ENCODE measurements around the gene DCC. TPM values are rescaled to one million over a fixed set of nuclear protein-coding genes. Genes with fewer than 3 reads are reported as not detected.

The DCC gene
- total RNA-seq, 1 experiment from 2014 or later: 0.72 TPM

- DNase-seq (ENCODE audit: low spot score): no peak
- H3K9me3 Mint-ChIP-seq: peaks cover 10% of the 10 kb centered on the region; the same call in 1 of the 2 replicates
- H3K27me3 Mint-ChIP-seq (ENCODE audit: low read depth): no peaks in the 10 kb centered on the region
- H3K4me1 Mint-ChIP-seq: peaks cover 4% of the 10 kb centered on the region
- ChIA-PET CTCF (no interaction called here), POLR2A (no interaction called here)
- no peak for ATAC-seq
- no peaks in the 10 kb centered on the region for H3K36me3 Mint-ChIP-seq
- H3K27ac Mint-ChIP-seq: 0 out of 2 replicates have a peak overlapping the region, but pooled peaks have one; percentile 38
- no peak for TF ChIP-seq NR2C2 (CRISPR knock-in tag; IDR thresholded peaks at IDR 0.05)
- TF ChIP-seq, protein P1, sequence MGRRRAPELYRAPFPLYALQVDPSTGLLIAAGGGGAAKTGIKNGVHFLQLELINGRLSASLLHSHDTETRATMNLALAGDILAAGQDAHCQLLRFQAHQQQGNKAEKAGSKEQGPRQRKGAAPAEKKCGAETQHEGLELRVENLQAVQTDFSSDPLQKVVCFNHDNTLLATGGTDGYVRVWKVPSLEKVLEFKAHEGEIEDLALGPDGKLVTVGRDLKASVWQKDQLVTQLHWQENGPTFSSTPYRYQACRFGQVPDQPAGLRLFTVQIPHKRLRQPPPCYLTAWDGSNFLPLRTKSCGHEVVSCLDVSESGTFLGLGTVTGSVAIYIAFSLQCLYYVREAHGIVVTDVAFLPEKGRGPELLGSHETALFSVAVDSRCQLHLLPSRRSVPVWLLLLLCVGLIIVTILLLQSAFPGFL (CRISPR knock-in tag; IDR thresholded peaks at IDR 0.05; ENCODE audit: borderline replicate concordance): no peak
- TF ChIP-seq CTCF (IDR thresholded peaks at IDR 0.05): no peak
- no peak overlapping the region for H3K4me3 Mint-ChIP-seq
These were observed 1149.3 kb downstream of the DCC start for GRCh38 chr18:53489266-53489665.

GRCh38 chr18:53490019-53490418, 1150.0 kb downstream of the DCC start:
- CTCF ChIA-PET: no interaction called here
- DNase-seq (ENCODE audit: low spot score) (no peak), ATAC-seq (no peak)
- no peak overlapping the region for H3K4me3 Mint-ChIP-seq
- POLR2A ChIA-PET: no interaction called here
- no peak overlapping the region for H3K27ac Mint-ChIP-seq
- H3K27me3 Mint-ChIP-seq (ENCODE audit: low read depth): no peaks in the 10 kb centered on the region
- no peaks in the 10 kb centered on the region for H3K36me3 Mint-ChIP-seq
- H3K9me3 Mint-ChIP-seq: peaks cover 10% of the 10 kb centered on the region; the same call in 1 of the 2 replicates
- H3K4me1 Mint-ChIP-seq: peaks cover 4% of the 10 kb centered on the region
- TF ChIP-seq IRF2 (CRISPR knock-in tag; IDR thresholded peaks at IDR 0.05; ENCODE audit: borderline replicate concordance, low read depth) (no peak), JUN (CRISPR knock-in tag; IDR thresholded peaks at IDR 0.05) (no peak), USF2 (CRISPR knock-in tag; IDR thresholded peaks at IDR 0.05) (no peak), MYBL2 (CRISPR knock-in tag; IDR thresholded peaks at IDR 0.05) (no peak), CREM (CRISPR knock-in tag; IDR thresholded peaks at IDR 0.05) (no peak), NFE2L1 (CRISPR knock-in tag; IDR thresholded peaks at IDR 0.05) (no peak), CREB1 (CRISPR knock-in tag; IDR thresholded peaks at IDR 0.05) (no peak), NFATC4 (CRISPR knock-in tag; IDR thresholded peaks at IDR 0.05) (no peak), RELA (CRISPR knock-in tag; IDR thresholded peaks at IDR 0.05; ENCODE audit: borderline replicate concordance) (no peak), ZNF219 (CRISPR knock-in tag; IDR thresholded peaks at IDR 0.05; ENCODE audit: borderline replicate concordance) (no peak)
- TF ChIP-seq, protein P2, sequence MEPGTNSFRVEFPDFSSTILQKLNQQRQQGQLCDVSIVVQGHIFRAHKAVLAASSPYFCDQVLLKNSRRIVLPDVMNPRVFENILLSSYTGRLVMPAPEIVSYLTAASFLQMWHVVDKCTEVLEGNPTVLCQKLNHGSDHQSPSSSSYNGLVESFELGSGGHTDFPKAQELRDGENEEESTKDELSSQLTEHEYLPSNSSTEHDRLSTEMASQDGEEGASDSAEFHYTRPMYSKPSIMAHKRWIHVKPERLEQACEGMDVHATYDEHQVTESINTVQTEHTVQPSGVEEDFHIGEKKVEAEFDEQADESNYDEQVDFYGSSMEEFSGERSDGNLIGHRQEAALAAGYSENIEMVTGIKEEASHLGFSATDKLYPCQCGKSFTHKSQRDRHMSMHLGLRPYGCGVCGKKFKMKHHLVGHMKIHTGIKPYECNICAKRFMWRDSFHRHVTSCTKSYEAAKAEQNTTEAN (CRISPR knock-in tag; IDR thresholded peaks at IDR 0.05): no peak
- TF ChIP-seq, protein P3, sequence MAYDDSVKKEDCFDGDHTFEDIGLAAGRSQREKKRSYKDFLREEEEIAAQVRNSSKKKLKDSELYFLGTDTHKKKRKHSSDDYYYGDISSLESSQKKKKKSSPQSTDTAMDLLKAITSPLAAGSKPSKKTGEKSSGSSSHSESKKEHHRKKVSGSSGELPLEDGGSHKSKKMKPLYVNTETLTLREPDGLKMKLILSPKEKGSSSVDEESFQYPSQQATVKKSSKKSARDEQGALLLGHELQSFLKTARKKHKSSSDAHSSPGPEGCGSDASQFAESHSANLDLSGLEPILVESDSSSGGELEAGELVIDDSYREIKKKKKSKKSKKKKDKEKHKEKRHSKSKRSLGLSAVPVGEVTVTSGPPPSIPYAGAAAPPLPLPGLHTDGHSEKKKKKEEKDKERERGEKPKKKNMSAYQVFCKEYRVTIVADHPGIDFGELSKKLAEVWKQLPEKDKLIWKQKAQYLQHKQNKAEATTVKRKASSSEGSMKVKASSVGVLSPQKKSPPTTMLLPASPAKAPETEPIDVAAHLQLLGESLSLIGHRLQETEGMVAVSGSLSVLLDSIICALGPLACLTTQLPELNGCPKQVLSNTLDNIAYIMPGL (CRISPR knock-in tag; IDR thresholded peaks at IDR 0.05): no peak
- TF ChIP-seq, protein P4, sequence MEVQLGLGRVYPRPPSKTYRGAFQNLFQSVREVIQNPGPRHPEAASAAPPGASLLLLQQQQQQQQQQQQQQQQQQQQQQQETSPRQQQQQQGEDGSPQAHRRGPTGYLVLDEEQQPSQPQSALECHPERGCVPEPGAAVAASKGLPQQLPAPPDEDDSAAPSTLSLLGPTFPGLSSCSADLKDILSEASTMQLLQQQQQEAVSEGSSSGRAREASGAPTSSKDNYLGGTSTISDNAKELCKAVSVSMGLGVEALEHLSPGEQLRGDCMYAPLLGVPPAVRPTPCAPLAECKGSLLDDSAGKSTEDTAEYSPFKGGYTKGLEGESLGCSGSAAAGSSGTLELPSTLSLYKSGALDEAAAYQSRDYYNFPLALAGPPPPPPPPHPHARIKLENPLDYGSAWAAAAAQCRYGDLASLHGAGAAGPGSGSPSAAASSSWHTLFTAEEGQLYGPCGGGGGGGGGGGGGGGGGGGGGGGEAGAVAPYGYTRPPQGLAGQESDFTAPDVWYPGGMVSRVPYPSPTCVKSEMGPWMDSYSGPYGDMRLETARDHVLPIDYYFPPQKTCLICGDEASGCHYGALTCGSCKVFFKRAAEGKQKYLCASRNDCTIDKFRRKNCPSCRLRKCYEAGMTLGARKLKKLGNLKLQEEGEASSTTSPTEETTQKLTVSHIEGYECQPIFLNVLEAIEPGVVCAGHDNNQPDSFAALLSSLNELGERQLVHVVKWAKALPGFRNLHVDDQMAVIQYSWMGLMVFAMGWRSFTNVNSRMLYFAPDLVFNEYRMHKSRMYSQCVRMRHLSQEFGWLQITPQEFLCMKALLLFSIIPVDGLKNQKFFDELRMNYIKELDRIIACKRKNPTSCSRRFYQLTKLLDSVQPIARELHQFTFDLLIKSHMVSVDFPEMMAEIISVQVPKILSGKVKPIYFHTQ (CRISPR knock-in tag; IDR thresholded peaks at IDR 0.05): no peak
